Measurements from ENCODE around the gene HOXA11.

HOXA11 gene

DNA sequence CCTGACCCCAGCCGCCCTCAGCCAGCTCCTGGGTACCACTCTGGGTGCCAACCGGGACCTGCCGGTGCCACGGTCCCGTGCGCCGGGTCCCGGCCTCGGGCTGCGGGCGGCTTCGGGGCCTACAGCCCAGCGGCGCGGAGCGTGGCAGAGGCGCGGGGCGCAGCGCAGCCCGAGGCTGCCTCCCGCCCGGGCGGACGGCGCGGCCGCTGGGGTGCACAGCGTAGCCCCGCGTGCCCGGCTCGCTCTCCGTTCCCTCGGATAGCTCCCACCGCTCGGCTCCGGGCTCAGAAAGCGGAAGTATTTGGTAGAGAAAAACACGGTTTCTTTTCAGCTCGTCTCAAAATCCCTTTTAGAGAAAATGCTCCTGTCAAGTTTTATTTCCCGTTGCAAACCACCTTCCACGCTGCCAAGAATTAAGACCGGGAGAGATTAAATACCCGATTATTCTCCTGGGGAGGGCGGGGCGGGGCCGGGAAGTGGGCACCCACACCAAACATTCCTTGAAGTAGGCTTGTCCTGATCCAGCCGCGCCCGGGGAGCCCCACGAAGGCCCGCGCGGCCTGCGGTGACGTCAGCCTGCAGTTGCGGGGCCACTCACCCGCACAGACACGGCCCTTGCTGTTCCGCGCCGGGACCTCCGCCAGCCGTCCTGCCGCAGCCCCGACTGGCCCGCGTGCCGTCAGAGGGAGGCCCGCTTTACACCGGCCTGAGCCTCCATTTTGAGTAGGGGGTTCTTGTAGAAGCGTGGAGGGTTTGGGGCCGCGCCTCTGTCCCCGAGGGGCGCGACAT lies 7.7 kb upstream of the HOXA11 start:
- DNase-seq = no peak

DNA sequence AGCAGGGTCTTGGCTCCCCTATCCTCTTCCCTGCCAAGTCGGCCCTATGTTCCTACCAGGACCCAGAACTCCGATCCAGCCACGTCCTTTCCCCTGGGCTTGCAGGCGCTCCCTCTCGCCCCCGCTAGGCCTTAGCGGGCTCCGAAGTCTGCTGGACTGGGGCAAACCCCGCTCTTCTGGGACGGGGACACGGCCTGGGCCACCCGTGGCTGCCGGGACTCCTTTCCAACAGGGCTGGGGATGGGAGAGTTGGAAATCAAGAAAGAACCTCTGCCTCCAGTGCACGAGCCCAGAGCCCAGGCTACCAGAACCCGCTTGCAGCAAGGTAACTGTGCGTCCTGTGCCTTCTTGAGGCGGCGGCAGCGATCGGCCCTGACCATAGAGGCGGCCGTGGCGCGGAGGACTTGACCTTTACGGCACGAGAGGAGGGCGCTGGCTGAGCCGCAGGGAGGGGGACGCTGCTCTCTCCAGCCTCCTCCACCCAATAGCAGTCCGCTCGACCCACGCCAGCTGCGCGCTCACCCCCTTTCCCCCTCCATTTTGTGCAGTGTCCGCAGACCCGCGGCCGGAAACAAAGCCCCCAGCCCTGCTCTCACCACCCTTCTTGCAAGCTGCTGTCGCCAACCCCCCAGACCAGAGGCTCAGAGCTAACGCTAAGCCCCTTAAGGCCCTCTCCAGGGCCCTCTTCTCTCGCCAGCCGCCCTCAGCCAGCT lies 7.0 kb upstream of the HOXA11 start:
- no peak for DNase-seq

GRCh38 chr7:27191161-27191731 lies 6.2 kb upstream of the HOXA11 start:
- DNase-seq = no peak

GRCh38 chr7:27189997-27190748 lies 5.1 kb upstream of the HOXA11 start:
- DNase-seq = no peak

- no peak for DNase-seq
Observed at GRCh38 chr7:27189295-27189996, 4.4 kb upstream of the HOXA11 start.

- DNase-seq = no peak
Observed at GRCh38 chr7:27188386-27189294, 3.6 kb upstream of the HOXA11 start.

DNA sequence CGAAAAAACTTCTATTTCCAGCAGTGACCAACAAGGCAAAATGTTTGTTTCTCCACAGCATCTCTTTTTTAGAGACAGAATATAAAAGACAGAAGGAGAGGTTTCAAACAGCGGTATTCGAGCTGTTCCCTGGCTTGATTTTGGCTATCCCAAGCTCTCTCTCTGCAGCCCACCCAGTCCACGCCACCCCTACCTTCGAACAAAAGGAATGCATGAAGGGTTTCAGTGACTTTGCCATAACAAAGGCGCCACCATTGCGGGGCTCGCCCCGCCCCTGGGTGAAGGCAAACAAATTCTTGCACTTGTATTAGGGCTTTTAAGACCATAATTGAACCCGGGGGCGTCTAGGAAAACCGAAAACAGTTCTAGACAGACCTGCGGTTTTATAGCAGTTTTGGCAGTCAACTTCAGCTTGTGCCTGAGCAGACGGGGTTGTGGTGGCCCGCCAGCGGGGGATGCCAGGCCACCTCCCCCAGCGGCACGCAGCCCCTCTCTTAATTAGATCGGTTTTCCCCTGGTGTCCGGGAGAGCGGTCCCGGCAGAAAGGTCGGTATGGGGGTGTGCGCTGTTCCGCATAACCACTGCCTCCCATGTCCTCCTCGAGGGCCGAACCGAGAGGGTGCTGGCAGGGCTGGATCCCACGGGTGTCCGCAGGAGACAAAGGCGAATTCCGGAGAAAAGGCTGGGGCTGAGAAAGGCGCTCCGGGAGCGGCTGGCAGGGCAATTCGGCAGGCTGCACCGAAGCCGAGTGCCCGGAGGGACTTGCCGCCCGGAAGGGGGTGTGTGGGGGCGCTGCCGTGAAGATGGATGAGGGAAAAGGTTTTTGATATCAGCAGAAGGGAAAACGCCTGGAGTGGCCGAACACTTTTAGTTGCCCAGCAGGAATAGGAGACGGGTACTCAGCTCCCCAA lies 2.7 kb upstream of the HOXA11 start:
- DNase-seq = no peak

- DNase-seq = no peak
Observed at GRCh38 chr7:27186668-27187474, 1.8 kb upstream of the HOXA11 start.

GRCh38 chr7:27185854-27186667 lies 1.0 kb upstream of the HOXA11 start:
- DNase-seq = no peak

DNA sequence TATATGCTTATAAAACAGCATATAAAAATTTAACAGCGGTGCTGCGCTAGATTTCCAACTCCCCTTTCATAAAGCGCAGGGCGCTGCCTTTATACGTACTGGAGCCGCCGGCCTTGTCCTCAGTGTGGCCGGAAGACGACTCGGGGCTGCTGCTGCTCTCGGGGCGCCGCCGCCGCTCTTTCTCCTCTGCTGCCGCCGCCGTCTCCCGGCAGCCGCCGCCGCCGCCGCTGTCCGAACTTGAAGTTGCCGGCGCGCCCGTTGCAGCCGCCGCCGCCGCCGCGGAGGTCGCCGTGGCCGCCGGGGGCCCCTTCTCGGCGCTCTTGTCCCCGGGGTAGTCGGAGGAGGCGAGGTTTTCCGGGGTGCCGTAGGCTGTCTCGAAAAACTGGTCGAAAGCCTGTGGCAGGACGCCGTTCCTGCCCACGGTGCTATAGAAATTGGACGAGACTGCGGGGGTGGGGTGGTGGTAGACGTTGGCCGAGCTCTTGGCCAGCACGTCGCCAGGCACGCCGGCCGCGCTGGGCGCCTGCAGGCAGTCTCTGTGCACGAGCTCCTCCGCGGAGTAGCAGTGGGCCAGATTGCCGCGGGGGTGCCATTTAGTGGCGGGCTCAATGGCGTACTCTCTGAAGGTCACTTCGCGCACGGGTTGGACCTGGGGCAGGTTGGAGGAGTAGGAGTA lies 557 bp downstream of the HOXA11 start:
- no peak for DNase-seq

- no peak for DNase-seq
Observed at GRCh38 chr7:27183682-27184336, 1.2 kb downstream of the HOXA11 start.

GRCh38 chr7:27182861-27183681 lies 2.0 kb downstream of the HOXA11 start:
- DNase-seq = no peak

- DNase-seq = no peak
Observed at GRCh38 chr7:27182285-27182841, 2.7 kb downstream of the HOXA11 start.

DNA sequence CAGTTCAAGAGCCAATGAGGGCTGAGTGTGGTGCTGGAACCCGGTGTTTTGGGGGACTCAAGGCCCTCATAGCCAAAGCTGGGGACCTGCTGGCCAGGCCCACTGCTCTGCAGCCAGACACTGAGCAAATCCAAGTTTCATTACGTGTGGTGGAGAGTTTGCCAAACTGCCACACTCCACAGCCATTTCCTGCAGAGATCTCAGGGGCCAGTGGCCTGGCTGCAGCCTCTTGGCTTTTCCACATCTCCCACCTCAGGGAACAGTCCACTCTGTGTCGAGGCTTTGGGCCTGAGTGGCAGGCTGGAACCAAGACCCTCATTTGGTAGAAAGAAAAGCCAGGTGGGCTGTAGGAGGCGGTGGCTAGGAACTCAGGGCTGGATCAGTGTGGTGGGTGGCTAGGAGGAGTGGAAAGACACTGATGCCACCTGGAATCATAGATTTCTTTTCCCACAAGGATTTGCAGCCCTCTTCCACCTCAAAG lies 3.2 kb downstream of the HOXA11 start:
- DNase-seq = no peak

- DNase-seq = no peak
Observed at GRCh38 chr7:27180431-27181420, 4.3 kb downstream of the HOXA11 start.
